Measurements from ENCODE around the gene TMEM255B.

TMEM255B gene

GRCh38 chr13:113852536-113853517, 93.8 kb downstream of the TMEM255B start:
- no peak for DNase-seq

GRCh38 chr13:113853518-113854237, 94.7 kb downstream of the TMEM255B start:
- DNase-seq = peak; percentile 8

GRCh38 chr13:113854238-113855011, 95.4 kb downstream of the TMEM255B start:
- DNase-seq = no peak

GRCh38 chr13:113855012-113855921, 96.2 kb downstream of the TMEM255B start:
- DNase-seq = no peak

- no peak for DNase-seq
Observed at GRCh38 chr13:113855931-113856715, 97.1 kb downstream of the TMEM255B start.

- no peak for DNase-seq
Observed at GRCh38 chr13:113856716-113857065, 97.7 kb downstream of the TMEM255B start.

GRCh38 chr13:113857531-113858195, 98.6 kb downstream of the TMEM255B start:
- DNase-seq = no peak

- no peak for DNase-seq
Observed at GRCh38 chr13:113859311-113860050, 100.5 kb downstream of the TMEM255B start.

GRCh38 chr13:113860051-113860664, 101.1 kb downstream of the TMEM255B start:
- DNase-seq = no peak

- DNase-seq = peak; percentile 24
Observed at GRCh38 chr13:113860665-113861432, 101.8 kb downstream of the TMEM255B start.

- no peak for DNase-seq
Observed at GRCh38 chr13:113861433-113862030, 102.5 kb downstream of the TMEM255B start.

- DNase-seq = no peak
Observed at GRCh38 chr13:113862191-113862930, 103.3 kb downstream of the TMEM255B start.

GRCh38 chr13:113862931-113863523, 104.0 kb downstream of the TMEM255B start:
- no peak for DNase-seq

GRCh38 chr13:113863524-113864272, 104.7 kb downstream of the TMEM255B start, which contains the start of gene GAS6:
TSS of gene GAS6 (minus strand) at chr13:113864076. CDS start at chr13:113863920, 156 bp downstream.
- DNase-seq = no peak

- DNase-seq = no peak
Observed at GRCh38 chr13:113864273-113864890, 105.4 kb downstream of the TMEM255B start.

GRCh38 chr13:113865427-113865826, 106.4 kb downstream of the TMEM255B start:
- no peak for DNase-seq

Data from OCI-M1 (cell line).